H4 (cell line): ENCODE measurements around the gene TBC1D3I. TPM values are rescaled to one million over a fixed set of nuclear protein-coding genes. Genes with fewer than 3 reads are reported as not detected.
"Not testable (repeated sequence)": the region's sequence is repeated elsewhere in the genome, so short reads cannot be mapped to it uniquely, and the experiment has no call there.

ENCODE experiments used
- DNase-seq: peaks from one replicate; pipeline ENCODE4 v3.0.0-alpha.2; 2015; ENCODE audit warnings: low spot score
- total RNA-seq: library from RNA; depleted of rRNA; stranded (reverse); fragments of >200 nt; shearing (Covaris generic); gene quantifications from 2 replicates; pipeline ENCODE4 v1.2.3, GENCODE V29; 2014; rRNA removed

TBC1D3I gene
- total RNA-seq, 1 experiment from 2014 or later: not detected

DNA sequence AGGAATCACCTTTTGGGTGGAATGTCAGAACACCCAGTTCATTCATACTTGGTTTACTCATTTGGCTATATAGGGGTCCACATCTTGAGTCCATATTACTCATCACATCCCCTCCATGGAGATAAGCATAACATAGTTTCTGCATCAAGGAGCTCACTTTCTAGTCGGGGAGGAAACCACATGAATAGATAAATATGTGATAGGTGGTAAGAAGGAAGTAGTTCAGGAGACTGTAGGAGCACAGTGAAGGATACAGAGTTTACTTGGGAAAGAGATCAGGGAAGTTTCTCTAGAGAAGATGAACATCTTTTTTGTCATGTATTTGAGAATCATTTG is 57.9 kb downstream of the TBC1D3I start:
- not testable (repeated sequence) for DNase-seq

DNA sequence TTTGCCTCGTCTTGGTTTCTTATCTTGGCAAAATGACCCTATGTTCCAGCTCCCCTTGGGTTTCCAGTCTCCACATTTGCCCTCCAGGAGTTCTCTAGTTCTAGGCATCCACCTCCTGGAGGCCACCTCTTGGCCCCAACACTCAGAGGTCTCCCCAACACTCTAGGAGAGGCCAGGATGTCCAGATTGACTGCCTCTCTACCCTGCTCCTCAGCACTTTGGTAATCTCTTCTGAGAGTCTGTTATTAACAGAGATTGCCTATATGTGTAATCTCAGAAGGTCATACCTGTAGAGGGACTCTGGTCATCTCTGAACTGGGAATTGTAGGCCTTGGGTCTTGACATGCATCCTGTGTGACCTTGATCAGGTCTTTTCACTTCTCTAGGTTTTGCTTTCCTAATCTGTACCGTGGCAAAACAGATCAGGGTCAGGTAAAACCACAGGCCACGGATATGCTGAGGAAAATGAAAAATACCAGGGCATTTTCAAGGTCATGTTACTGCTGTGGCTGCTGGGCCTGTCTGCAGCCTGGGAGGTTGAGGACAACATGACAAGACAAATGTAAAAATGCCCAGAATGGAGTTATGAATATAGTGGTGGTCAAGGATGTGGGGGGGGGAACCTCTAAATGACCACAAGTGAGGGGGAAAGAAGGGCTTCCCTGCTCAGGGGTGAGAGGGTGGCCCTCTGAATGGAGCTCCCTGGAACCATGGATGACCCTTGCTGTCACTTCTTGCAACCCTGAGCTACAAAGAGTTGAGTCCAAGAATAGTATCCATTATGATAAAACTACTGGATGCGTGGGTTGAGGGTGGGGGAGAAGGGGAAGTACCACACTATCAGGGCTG is 58.5 kb downstream of the TBC1D3I start:
- DNase-seq: no peak

DNA sequence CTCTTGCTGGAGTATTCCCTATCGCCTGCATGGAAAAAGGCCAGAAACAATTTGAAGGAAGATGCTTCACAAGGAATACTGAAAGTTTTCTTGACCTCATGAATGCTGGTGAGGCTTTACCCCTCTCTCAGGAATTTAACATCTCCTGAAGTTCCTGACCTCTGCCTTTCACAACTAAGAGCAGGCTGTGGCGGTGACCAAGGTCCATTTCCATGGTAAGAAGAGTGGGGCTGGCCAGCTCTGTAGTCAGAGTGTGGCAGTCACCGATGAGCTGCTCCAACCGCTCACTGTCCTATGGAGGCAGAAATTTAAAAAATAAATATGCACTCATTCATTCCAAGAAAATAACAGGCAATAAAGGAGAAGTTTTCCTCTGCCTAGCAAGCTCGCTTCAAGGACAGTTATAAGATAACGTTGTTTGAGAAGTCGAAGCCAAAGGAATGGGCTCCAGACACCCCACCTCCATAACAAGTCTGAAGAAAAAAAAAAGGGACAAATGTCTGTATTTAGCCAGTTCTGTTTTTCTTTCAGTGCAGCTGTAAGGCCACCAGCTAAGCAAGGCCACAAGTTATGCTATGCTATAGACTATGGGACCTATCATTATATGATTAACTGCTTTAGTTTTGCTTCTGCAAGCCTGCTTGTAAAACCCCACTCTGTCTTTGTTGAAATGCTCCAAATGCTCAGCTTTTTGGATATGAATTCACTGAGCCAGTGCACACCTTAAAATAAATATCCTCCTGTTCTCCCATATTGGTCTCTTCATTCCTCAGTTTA is 59.5 kb downstream of the TBC1D3I start:
- no peak for DNase-seq

Other genes with a start within 250 kb of the TBC1D3I start
- gene CCL23, start 246.6 kb downstream of the TBC1D3I start, total RNA-seq: not detected in 2 replicates
- gene CCL18, start 200.3 kb downstream of the TBC1D3I start, total RNA-seq: not detected in 2 replicates
- not detected in 2 replicates for gene CCL3, start 174.4 kb downstream of the TBC1D3I start, total RNA-seq
- gene CCL4, start 160.7 kb downstream of the TBC1D3I start, total RNA-seq: not detected in 2 replicates
- gene TBC1D3B, start 87.9 kb downstream of the TBC1D3I start, total RNA-seq: 0.39 TPM in 1 of 2 replicates, not detected in the other
- not detected in 2 replicates for gene CCL3L1, start 67.8 kb downstream of the TBC1D3I start, total RNA-seq
- not detected in 2 replicates for gene CCL4L2, start 53.5 kb downstream of the TBC1D3I start, total RNA-seq
- gene TBC1D3G, start 59.3 kb upstream of the TBC1D3I start, total RNA-seq: not detected in 2 replicates
- not detected in 2 replicates for gene TBC1D3H, start 123.9 kb upstream of the TBC1D3I start, total RNA-seq
- 44.9 and 62.0 TPM in 2 replicates for gene ZNHIT3, start 222.1 kb upstream of the TBC1D3I start, total RNA-seq